HepG2 (cell line): ENCODE measurements around the gene NINJ2.

Source experiments
- GABPA ChIP-seq, 2 experiments: IDR thresholded peaks; 2 replicates each; pipeline ENCODE4 v1.6.1; 2011 to 2016; ENCODE audit warnings: low read depth in 2 of 2, low read length in 1 of 2, missing biosample characterization in 1 of 2, missing genetic modification characterization in 1 of 2
- HNRNPK ChIP-seq: fragments of 200-400 bp; formaldehyde crosslinking; IDR thresholded peaks from 2 replicates; pipeline ENCODE4 v1.6.1; 2018; ENCODE audit warnings: low read length, low read depth, moderate library complexity, mild to moderate bottlenecking; ENCODE audit not compliant: poor library complexity, severe bottlenecking
- MXI1 ChIP-seq: IDR thresholded peaks from 3 replicates; pipeline ENCODE4 v1.6.1; 2012; ENCODE audit warnings: low read depth, low read length, inconsistent platforms, borderline replicate concordance
- ZBTB39 ChIP-seq: sonication (generic); formaldehyde crosslinking; IDR thresholded peaks from 2 replicates; pipeline ENCODE4 v1.5.0; 2020; ENCODE audit warnings: missing genetic modification reagents
- ZFX ChIP-seq: sonication (generic); formaldehyde crosslinking; IDR thresholded peaks from 2 replicates; pipeline ENCODE4 v1.4.0; 2020; ENCODE audit warnings: mild to moderate bottlenecking, low read depth, missing genetic modification reagents, moderate library complexity
- ZNF256 ChIP-seq: sonication (generic); formaldehyde crosslinking; conservative IDR thresholded peaks from 2 replicates; pipeline ENCODE4 v1.4.0; 2020; ENCODE audit warnings: missing genetic modification reagents
- ZNF629 ChIP-seq: sonication (generic); formaldehyde crosslinking; conservative IDR thresholded peaks from 2 replicates; pipeline ENCODE4 v1.5.0; 2020; ENCODE audit warnings: missing genetic modification reagents
- ZNF709 ChIP-seq: sonication (generic); formaldehyde crosslinking; IDR thresholded peaks from 2 replicates; pipeline ENCODE4 v1.5.0; 2020; ENCODE audit warnings: mild to moderate bottlenecking, missing genetic modification reagents
- ZNF792 ChIP-seq: IDR thresholded peaks from 2 replicates; pipeline ENCODE4 v1.6.1; 2016
- TF ChIP-seq, protein P1 (sequence below): sonication (generic); formaldehyde crosslinking; IDR thresholded peaks from 2 replicates; pipeline ENCODE4 v1.5.0; 2020; ENCODE audit warnings: mild to moderate bottlenecking, missing genetic modification reagents, moderate library complexity
- TF ChIP-seq, protein P2 (sequence below), 2 experiments: IDR thresholded peaks; 2 replicates each; pipeline ENCODE4 v1.6.1; 2011 to 2012; ENCODE audit warnings: low read length in 2 of 2, borderline replicate concordance in 1 of 2, low read depth in 1 of 2, mild to moderate bottlenecking in 1 of 2, moderate library complexity in 1 of 2

DNA sequence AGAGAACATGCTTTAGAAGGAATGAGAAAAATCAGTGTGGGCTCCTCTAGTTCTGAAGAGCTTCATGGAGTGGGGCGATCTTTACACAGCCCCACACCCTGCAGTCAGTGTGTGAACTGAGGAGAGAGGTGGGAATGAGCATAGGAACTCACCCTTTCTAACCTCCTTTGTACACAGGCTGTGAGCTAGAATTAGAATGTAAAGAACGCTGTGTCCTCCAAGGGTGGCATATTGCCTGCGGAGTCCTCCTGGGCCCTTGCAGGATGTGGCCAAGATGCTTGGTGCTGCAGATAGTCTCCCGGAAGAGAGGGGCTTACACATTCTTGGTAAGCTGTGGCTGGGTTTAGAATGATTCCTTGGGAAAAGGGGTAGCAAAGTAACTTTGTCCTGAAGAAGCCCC is 43.9 kb downstream of the NINJ2 start:
- no peak for TF ChIP-seq GABPA (IDR thresholded peaks at IDR 0.05; ENCODE audit: low read depth, low read length)
- TF ChIP-seq GABPA (CRISPR knock-in tag; IDR thresholded peaks at IDR 0.05; ENCODE audit: low read depth), result no peak
- TF ChIP-seq ZNF256, result no peak
- no peak for TF ChIP-seq ZNF709
- no peak for TF ChIP-seq ZFX (CRISPR knock-in tag)
- TF ChIP-seq, protein P1, sequence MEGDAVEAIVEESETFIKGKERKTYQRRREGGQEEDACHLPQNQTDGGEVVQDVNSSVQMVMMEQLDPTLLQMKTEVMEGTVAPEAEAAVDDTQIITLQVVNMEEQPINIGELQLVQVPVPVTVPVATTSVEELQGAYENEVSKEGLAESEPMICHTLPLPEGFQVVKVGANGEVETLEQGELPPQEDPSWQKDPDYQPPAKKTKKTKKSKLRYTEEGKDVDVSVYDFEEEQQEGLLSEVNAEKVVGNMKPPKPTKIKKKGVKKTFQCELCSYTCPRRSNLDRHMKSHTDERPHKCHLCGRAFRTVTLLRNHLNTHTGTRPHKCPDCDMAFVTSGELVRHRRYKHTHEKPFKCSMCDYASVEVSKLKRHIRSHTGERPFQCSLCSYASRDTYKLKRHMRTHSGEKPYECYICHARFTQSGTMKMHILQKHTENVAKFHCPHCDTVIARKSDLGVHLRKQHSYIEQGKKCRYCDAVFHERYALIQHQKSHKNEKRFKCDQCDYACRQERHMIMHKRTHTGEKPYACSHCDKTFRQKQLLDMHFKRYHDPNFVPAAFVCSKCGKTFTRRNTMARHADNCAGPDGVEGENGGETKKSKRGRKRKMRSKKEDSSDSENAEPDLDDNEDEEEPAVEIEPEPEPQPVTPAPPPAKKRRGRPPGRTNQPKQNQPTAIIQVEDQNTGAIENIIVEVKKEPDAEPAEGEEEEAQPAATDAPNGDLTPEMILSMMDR (CRISPR knock-in tag), result no peak
- TF ChIP-seq, protein P2, sequence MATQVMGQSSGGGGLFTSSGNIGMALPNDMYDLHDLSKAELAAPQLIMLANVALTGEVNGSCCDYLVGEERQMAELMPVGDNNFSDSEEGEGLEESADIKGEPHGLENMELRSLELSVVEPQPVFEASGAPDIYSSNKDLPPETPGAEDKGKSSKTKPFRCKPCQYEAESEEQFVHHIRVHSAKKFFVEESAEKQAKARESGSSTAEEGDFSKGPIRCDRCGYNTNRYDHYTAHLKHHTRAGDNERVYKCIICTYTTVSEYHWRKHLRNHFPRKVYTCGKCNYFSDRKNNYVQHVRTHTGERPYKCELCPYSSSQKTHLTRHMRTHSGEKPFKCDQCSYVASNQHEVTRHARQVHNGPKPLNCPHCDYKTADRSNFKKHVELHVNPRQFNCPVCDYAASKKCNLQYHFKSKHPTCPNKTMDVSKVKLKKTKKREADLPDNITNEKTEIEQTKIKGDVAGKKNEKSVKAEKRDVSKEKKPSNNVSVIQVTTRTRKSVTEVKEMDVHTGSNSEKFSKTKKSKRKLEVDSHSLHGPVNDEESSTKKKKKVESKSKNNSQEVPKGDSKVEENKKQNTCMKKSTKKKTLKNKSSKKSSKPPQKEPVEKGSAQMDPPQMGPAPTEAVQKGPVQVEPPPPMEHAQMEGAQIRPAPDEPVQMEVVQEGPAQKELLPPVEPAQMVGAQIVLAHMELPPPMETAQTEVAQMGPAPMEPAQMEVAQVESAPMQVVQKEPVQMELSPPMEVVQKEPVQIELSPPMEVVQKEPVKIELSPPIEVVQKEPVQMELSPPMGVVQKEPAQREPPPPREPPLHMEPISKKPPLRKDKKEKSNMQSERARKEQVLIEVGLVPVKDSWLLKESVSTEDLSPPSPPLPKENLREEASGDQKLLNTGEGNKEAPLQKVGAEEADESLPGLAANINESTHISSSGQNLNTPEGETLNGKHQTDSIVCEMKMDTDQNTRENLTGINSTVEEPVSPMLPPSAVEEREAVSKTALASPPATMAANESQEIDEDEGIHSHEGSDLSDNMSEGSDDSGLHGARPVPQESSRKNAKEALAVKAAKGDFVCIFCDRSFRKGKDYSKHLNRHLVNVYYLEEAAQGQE (IDR thresholded peaks at IDR 0.05; ENCODE audit: borderline replicate concordance in 1 of 2, low read depth in 1 of 2, low read length in 2 of 2), result no peak
- no peak for TF ChIP-seq HNRNPK
- no peak for TF ChIP-seq ZBTB39 (CRISPR knock-in tag)
- TF ChIP-seq ZNF629 (CRISPR knock-in tag), result no peak
- TF ChIP-seq ZNF792 (CRISPR knock-in tag), result no peak
- TF ChIP-seq MXI1, result no peak
